NCI-H128 (cell line): ENCODE results near the gene DCLRE1A.

Experiments used
- DNase-seq: peaks from one replicate; lab custom pipeline; 2025; ENCODE audit not compliant: unreplicated experiment; lab: John Stamatoyannopoulos, UW

DCLRE1A gene

GRCh38 chr10:113791691-113792090 is 62.2 kb downstream of the DCLRE1A start:
- no peak for DNase-seq

GRCh38 chr10:113788604-113789083 is 65.2 kb downstream of the DCLRE1A start:
- no peak for DNase-seq
